ENCODE data around the gene KRCC1. TPM values are rescaled to one million over a fixed set of nuclear protein-coding genes. Genes with fewer than 3 reads are reported as not detected.
"Not testable (repeated sequence)": the region's sequence is repeated elsewhere in the genome, so short reads cannot be mapped to it uniquely, and the experiment has no call there.

The KRCC1 gene
- total RNA-seq, 1 experiment from 2014 or later: 42.9 TPM

DNA sequence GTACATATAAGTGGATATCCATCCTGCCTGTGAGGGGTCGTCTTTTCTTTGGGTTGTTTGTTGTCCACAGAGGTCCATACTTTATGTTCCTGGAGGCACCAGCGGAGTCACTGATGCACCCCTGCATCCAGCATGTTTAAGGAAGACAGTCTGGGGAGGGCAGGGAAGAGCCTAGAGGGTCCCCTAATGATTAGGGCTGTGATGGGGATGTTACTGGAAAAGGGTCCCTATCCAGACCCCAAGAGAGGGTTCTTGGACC, 37.9 kb downstream of the KRCC1 start:
- in situ Hi-C loops (cut with HindIII; ENCODE audit: low pct_unique_long_range_greater_than_20kb, low sequenced_read_pairs); DNase-seq (ENCODE audit: low read depth): not testable (repeated sequence)

DNA sequence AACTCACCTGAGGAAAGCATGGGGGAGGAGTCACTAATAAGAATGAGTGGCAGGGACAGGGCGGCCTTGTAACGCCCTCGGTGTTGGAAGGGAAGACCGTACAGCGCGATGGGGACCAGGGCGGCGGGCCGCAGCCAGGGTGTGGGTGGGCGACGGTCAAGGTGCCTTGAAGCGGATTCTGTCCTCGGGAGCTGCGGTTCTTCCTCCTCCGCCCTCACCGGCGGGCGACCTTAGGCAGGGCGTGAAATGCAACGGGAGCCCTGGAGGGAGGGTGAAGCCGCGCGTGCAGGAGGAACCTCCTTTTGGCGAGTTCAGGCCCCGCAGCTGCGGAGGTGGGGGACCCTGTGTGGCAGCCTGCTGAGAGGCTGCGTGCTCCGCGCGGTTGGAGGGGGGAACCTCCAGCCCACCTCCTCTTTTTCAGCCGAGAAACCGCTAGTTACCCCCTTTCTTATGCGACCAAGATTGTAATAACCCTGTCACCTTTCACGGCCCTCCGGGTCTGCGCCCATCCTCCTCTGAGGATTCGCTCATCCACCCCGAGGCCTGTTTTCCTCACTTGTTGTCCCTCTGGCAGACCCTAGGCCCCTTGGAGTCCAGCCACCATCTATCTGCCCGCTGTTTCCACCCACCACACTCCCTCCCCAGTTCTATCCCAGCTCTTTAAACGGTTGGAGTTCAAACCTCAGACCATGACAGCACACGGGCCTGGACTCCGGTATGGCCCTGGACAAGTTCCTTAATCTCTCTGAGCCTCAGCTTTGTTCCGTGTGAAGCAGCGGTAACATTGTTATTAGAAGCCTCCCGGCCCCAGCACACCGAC, 38.4 kb downstream of the KRCC1 start:
- DNase-seq (ENCODE audit: low read depth): no peak
- in situ Hi-C loops (cut with HindIII; ENCODE audit: low pct_unique_long_range_greater_than_20kb, low sequenced_read_pairs): no loop called here

DNA sequence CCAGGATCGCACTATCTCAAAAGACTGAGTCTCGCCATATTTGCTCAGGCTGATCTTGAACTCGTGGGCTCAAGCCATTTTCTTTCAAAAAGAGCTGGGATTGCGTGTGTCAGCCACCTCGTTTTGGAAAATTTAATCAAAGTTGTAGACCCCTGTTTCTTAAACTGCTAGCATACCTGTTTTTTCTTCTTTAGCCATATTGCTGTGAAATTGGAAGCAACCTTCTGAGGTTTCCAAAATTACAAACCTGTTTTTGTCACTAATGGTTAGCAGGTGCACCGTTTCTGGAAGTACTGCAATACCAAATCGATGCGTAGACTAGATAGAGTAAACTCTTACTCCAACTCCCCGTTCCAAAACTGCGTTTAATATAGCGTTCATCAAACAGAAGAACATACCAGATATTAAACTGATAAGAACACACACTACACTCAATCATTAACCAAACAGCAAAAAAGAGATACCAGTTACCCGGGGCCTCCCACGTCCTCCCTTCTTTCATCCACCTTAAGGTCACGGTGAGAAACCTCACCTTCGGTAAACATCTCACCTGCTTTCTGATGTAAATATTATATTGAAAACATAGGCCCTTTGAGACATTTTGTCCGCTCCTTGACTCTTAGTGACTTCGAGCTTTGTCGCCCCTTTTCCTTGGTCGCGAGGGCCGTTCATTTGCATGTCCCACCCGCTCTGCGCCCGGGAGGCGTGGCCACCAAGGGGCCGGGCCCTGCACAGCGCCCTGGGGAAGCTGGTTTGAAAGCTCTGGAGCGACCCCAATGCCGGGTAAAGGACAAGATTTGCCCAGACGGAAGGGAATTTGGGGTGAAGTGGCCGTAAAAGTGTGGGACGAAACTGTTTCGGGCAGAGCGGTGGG, 39.3 kb downstream of the KRCC1 start, which contains the start of gene RNU2-63P:
RNU2-63P (minus strand) TSS at position 462 of the 874 bp plus-strand sequence.
- peak; percentile 96 for DNase-seq (ENCODE audit: low read depth)
- in situ Hi-C loops (cut with HindIII; ENCODE audit: low pct_unique_long_range_greater_than_20kb, low sequenced_read_pairs): no loop called here

DNA sequence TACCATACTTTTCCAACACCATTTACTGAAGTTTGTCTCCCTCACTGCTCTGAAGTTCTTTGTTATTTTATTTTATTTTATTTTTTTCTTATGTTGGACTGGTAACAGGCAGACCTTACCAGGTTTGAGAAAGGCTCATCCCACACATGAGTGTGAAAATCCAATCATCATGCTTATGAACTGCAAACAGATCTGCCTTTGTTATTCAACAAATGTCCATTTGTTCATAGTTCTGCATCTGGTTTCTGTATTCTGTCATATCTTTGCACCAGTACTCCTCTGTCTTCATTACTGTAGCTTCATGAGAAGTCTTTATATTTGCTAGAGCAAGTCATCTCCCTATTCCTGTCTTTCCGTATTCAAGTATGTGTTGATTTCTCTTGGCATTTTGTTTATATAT, 44.6 kb downstream of the KRCC1 start:
- in situ Hi-C loops (cut with HindIII; ENCODE audit: low pct_unique_long_range_greater_than_20kb, low sequenced_read_pairs): no loop called here
- DNase-seq (ENCODE audit: low read depth): no peak

DNA sequence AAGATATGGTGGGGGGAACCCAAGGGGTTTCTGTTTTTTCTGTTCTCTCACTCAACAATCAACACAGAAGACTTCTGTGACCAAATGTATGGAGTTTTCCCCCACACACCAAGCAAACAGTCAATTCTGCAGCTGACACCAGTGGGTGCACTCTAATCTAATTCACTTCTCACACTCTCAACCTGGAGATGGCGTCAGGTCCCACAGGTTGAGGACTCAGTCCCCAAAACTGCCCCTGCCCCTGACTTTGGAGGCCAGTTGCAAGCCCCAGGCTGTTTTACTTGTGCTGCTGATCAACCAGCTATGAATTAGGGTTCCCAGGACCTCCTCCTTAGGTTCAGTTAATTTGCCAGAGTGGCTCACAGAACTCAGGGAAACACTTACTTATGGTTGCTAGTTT, 45.4 kb downstream of the KRCC1 start:
- no peak for DNase-seq (ENCODE audit: low read depth)
- in situ Hi-C loops (cut with HindIII; ENCODE audit: low pct_unique_long_range_greater_than_20kb, low sequenced_read_pairs): no loop called here

DNA sequence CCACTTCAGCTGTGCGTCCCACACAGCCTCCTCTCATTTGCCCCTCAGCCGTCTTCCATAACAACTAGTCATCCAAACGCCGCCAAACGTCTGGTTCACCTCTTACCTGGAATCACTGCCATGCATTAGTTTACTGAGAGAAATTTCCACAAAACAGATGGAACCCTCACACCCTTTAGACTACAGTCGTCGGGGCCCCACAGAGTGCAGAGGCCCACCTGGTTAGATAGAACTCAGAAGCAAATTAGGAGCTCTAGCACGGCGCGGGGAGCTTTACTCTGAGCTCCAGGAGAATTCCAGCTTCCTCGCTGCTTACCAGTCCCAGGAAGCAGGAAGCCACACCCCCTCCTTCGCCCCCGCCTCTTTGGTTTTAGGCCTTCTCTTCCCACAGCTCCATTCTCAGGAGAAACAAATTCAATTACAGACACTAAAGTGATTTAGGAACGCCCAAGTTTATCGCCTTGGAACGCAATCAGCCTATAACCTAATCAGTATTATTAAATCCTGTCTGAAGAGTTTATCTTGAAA, 48.6 kb downstream of the KRCC1 start:
- DNase-seq (ENCODE audit: low read depth): no peak
- in situ Hi-C loops (cut with HindIII; ENCODE audit: low pct_unique_long_range_greater_than_20kb, low sequenced_read_pairs): no loop called here

DNA sequence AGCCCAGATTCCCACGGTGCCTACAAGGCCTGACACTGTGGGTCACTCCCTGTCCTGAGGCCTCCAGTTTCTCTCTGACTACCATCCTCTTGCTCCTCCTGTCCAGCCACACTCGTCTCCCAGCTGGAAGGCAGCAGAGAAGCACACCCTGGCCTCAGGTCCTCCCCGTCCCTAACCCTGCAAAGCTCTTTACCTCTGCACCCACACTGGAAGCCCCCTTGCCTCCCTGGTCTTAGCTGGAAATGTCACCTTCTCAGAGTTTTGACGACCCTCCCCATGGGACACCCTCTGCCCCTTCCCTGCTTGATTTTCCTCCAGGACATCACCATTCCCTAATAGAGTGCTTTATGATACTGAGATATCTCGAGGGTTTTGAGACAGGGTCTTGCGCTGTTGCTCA, 49.8 kb downstream of the KRCC1 start:
- in situ Hi-C loops (cut with HindIII; ENCODE audit: low pct_unique_long_range_greater_than_20kb, low sequenced_read_pairs): no loop called here
- DNase-seq (ENCODE audit: low read depth): no peak

DNA sequence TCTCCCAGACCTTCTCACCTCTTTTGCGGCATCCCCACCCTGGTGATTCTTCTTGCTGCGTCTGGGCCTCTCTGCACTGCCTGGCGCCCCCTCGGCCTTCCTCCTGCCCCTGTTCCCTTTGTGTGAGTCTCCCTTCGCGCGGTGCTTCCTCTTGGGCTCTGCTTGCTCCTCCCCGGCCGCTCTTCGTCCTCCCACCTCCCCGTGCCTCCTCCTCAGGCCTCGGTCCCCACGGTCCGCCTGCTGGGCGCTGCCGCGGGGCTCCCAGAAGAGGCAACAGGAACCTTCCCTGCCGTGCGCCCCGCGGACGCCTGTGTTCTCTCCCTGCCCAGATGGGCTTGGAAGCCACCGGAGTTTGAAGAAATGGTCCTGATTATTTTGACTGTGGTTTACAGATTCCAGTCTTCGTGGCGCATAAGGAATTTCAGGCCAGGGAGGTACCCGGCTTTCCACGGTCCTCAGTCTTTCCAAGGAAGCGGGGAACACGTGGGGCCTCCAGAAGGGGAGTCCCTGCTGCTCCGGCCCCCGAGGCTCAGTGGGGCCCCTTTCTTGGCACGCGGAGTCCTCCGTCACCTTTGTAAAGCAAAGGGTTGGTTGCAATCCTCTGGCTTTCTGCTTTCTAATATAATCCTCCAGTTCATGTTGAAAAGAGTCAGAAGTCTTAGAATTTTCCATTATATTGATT, 52.4 kb downstream of the KRCC1 start:
- no peak for DNase-seq (ENCODE audit: low read depth)
- in situ Hi-C loops (cut with HindIII; ENCODE audit: low pct_unique_long_range_greater_than_20kb, low sequenced_read_pairs): no loop called here

DNA sequence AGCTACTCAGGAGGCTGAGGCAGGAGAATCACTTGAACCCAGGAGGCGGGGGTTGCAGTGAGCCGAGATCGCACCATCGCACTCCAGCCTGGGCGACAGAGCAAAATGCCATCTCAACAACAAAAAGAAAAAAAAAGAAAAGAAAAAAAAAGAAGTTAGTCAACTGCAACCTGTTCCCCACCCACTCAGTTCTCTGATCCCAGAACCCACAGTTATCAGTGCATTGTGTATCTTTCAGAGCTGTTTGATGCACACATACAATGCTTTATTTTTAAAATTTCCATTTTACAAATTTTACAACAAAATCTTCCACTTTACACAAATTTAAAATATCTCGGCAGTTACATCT, 53.2 kb downstream of the KRCC1 start:
- in situ Hi-C loops (cut with HindIII; ENCODE audit: low pct_unique_long_range_greater_than_20kb, low sequenced_read_pairs): no loop called here
- DNase-seq (ENCODE audit: low read depth): no peak

DNA sequence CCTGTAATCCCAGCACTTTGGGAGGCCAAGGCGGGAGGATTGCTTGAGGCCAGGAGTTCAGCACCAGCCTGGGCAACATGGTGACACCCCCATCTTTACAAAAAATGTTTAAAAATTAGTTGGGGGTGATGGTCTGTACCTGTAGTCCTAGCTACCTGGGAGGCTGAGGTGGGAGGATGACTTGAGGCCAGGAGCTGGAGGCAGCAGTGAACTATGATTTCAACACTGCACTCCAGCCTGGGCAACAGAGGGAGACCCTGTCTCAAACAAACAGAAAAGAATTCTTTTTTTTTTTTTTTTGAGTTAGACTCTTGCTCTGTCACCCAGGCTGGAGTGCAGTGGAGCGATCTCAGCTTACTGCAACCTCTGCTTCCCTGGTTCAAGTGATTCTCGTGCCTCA, 55.1 kb downstream of the KRCC1 start:
- DNase-seq (ENCODE audit: low read depth); in situ Hi-C loops (cut with HindIII; ENCODE audit: low pct_unique_long_range_greater_than_20kb, low sequenced_read_pairs): not testable (repeated sequence)

DNA sequence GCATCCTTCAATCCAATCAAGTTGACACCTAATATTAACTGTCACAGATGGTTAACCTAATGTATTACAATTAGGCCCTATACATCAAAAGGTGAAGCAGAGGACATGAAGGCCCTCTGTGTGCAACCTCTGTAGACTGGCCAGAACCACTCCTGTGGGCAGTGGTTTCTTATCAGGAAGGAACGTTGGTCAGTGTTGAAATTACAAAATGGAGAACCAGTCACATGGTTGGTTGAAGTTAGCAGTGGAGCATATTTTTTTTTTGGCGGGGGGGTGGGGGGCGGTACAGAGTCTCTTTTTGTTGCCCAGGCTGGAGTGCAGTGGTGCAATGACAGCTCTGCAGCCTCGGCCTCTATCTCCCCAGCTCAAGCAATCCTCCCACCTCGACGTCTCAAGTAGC, 59.0 kb downstream of the KRCC1 start:
- in situ Hi-C loops (cut with HindIII; ENCODE audit: low pct_unique_long_range_greater_than_20kb, low sequenced_read_pairs): no loop called here
- DNase-seq (ENCODE audit: low read depth): no peak

DNA sequence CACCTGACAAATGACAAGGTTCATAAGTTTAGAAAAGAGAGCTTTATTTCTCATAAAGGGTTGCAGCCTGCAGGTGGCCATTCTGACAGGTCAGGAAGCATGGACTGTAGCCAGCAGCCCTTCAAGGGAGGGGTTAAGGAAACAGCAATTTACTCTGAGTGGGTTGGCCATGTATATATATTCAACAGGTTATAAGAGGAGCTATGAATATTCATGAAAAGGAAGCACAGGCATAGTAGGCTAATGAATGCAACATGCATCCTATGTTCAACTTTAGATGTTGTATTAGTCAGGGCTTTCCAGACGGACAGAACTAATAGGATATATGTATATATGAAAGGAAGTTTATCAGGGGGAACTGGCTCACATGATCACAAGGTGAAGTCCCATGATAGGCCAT, 59.8 kb downstream of the KRCC1 start:
- DNase-seq (ENCODE audit: low read depth): no peak
- in situ Hi-C loops (cut with HindIII; ENCODE audit: low pct_unique_long_range_greater_than_20kb, low sequenced_read_pairs): no loop called here

DNA sequence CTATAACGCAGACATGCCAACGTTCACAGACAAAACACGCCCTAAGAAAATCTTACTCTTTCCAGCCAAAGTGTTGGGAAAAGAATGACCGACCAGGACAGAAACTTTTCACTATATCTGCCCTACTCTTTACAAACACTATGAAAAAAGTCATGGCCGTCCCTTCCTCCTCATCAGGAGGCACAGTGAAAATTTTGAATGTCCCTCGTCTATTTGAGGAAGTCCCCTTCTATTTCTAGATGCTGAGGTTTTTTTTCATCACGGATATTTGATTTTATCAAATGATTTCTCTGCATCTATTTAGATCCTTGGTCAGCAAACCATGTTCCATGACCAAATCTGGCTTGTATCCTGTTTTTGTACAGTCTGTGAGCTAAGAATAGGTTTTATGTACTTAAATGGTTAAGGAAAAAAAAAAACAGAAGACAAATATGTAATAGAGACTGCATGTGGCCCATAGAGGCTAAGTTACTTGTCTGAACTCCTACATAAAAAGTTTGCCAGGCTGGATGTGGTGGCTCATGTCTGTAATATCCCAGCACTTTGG, 61.2 kb downstream of the KRCC1 start:
- in situ Hi-C loops (cut with HindIII; ENCODE audit: low pct_unique_long_range_greater_than_20kb, low sequenced_read_pairs): not testable (repeated sequence)

DNA sequence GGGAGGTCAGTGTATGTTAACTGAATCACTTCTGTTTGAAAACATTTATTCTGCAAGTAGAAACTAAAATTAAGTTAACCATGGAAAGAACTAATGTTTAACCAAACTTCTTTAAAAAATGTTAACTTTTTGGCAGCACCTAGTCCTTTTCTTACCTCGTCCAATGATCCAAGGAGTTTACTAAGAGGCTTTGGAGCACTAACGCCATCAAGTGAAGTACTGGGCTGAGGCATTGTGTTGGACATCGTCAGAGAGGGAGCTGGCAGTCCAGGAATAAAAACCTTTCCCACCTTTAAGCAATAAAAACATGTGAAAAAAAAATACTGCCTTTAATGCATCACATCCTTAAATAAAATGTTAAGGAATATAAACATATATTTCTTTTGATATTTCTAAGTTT, 63.0 kb downstream of the KRCC1 start:
- in situ Hi-C loops (cut with HindIII; ENCODE audit: low pct_unique_long_range_greater_than_20kb, low sequenced_read_pairs); DNase-seq (ENCODE audit: low read depth): not testable (repeated sequence)

More for the DNA sequence above, 61.2 kb downstream of the KRCC1 start:
- not testable (repeated sequence) for DNase-seq (ENCODE audit: low read depth)

DNA sequence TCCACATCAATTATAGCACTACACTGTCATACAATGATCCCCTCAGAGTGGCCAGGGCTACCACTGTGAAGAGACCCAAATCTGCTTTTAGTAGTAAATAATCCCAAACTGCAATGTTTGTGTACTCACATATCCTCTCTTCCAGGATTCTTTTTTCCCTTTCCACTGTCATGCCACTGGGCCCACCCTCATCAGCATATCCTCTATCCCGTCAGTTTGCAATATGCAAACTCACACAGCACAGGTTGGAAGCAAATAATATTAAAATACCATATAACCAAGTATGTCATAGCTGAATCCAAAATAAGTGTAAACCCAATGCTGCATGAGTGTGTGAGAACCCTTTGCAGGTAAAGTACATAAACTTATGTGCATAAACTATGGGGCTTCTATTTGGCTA, 68.1 kb downstream of the KRCC1 start:
- in situ Hi-C loops (cut with HindIII; ENCODE audit: low pct_unique_long_range_greater_than_20kb, low sequenced_read_pairs); DNase-seq (ENCODE audit: low read depth): not testable (repeated sequence)

DNA sequence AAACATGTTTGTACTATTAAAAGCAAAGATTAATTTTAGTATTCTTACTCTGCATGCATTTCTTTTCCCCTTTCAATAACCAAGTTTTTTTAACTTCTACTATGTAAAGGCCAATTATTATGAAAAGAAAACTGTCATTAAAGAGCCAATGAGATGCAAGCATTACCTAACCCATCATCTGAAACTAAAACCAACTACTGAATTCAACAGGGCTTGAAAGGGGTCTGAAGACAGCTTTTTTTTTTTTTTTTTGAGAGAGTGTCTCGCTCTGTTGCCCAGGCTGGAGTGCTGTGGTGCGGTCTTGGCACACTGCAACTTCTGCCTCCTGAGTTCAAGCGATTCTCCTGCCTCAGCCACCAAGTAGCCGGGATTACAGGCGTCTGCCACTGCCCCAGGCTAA, 69.7 kb downstream of the KRCC1 start:
- in situ Hi-C loops (cut with HindIII; ENCODE audit: low pct_unique_long_range_greater_than_20kb, low sequenced_read_pairs); DNase-seq (ENCODE audit: low read depth): not testable (repeated sequence)

DNA sequence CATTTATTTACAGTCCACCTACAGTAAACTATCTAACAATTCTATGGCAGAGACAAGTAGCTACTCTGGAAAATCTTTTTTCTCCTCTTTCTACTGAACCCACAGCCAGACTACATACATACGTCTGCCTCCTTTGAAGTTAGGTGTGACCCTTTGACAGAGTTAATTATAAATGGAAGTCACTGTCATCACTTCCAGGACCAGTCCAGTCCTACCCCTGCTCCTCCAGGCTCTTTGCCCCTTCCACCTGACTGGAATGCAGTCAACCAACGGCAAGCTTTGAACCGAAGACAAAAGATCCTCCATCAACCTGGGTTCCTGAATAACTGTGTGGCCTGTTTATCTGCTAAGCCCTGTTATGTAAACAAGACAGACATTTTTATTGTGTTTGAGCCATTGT, 74.4 kb downstream of the KRCC1 start:
- in situ Hi-C loops (cut with HindIII; ENCODE audit: low pct_unique_long_range_greater_than_20kb, low sequenced_read_pairs): not testable (repeated sequence)

More for the DNA sequence above, 74.4 kb downstream of the KRCC1 start:
- not testable (repeated sequence) for DNase-seq (ENCODE audit: low read depth)

Measured in Caki2 (cell line).